AG04450 (cell line): ENCODE measurements around the gene LRRC57. TPM values are rescaled to one million over a fixed set of nuclear protein-coding genes. Genes with fewer than 3 reads are reported as not detected.

ENCODE experiments used
- CTCF ChIA-PET: fragments of 300-600, 350-600 bp; formaldehyde crosslinking; extraction: SDS; loops from one replicate; lab custom pipeline; 2022; ENCODE audit warnings: antibody characterized with exemption, inconsistent platforms; lab: Charles Lee
- POLR2A ChIA-PET: fragments of 350-600 bp; formaldehyde crosslinking; extraction: SDS; loops from one replicate; lab custom pipeline; 2021; ENCODE audit warnings: antibody characterized with exemption, inconsistent platforms; lab: Yijun Ruan, JAX
- DNase-seq: peaks from one replicate; pipeline ENCODE4 v3.0.0-alpha.2; 2011; ENCODE audit warnings: low read depth, low spot score
- H3K27ac ChIP-seq: one replicate; pipeline ENCODE4 v1.5.1; 2012; ENCODE audit warnings: low read depth, low read length, control low read depth
- H3K27me3 ChIP-seq: one replicate; pipeline ENCODE4 v1.6.0; 2012; ENCODE audit warnings: low read length; ENCODE audit not compliant: control insufficient read depth, insufficient read depth
- H3K4me3 ChIP-seq: 2 replicates; pipeline ENCODE4 v1.5.1; 2011; ENCODE audit warnings: mild to moderate bottlenecking, low read depth, low read length, control low read depth
- H3K9me3 ChIP-seq: 2 replicates; pipeline ENCODE4 v1.5.1; 2012; ENCODE audit warnings: low read length; ENCODE audit not compliant: control insufficient read depth, insufficient read depth
- polyA plus RNA-seq: library from polyadenylated mRNA; depleted of rRNA; stranded (reverse); fragments of >200 nt; gene quantifications from 2 replicates; pipeline ENCODE4 v1.2.3, GENCODE V29; 2011
- TF ChIP-seq, protein P1 (sequence below): IDR thresholded peaks from 2 replicates; pipeline ENCODE4 v1.5.1; 2011; ENCODE audit warnings: low read depth, low read length, control low read depth, inconsistent platforms

Gene LRRC57
- polyA plus RNA-seq, 1 experiment = 18.3 TPM

DNA sequence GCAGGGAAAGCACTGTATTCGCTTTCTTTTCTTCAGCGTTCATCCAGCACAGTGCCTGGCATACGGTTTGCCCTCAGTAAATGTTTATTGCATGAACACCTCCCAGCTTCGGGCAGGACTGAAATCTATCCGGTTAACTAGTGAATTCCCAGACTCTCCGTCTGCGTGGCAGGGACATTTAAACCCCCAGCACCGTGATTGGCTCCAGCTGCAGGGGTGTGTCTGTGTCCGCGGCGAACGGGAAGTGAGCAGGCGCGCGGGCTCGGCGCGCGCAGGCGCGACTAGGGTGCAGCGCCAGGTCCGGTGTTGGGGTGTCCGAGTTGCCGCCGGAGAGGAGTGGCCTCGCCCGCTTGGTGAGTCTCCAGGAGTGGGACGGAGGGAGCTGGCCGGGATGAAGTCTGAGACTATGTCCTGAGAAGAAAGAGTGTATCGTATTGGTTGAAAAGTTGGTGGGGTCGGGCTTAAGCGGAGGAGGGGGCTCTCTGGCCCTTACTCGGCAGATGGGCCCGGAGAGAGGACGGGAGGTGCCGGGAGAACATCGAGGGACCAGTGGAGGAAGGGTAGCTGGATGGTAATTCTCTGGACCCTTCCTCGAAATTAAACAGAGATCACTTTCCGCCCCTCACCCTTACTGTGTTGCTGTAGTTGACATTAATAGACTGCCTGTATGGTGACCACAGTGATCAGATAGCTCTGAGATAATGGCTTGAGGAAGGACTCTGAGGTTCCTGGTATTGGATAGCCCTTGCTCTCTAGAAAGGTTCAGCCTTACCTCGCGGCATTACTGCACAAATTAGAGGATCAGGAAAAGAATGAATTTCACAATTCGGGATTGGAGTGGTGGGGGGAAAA lies 53.0 kb downstream of the LRRC57 start, which contains the start of gene SNAP23:
Gene SNAP23, plus strand, starts transcription at position 274 of the 852 bp plus-strand sequence. CDS start 16,213 bp downstream, outside the sequence.
- POLR2A ChIA-PET = interaction anchor here (0.7 to 2.4 kb wide), 10 partner anchors 10 to 626 kb away, joined by 3 to 16 read pairs (median 5); partner anchors contain the start of genes GANC, HAUS2, LRRC57 and STARD9

DNA sequence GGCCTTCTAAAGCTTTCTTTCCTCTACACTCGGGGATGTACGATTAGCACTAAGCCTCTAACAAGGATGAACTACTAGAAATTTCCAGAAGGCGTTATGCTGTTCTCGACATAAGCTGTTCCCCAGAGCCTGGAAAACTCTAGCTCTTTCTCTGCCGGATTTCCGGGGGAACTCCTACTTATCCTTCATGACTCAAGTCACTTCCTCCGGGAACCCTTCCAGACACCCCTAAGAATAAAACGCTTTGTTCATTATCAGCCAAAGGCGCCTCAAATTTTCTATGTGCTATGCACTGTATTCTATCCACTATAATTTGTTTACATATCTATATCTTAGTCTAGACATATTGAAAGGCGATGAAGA lies 53.6 kb downstream of the LRRC57 start:
- ChIA-PET POLR2A (interaction anchor here (0.7 to 2.4 kb wide), 9 partner anchors 10 to 625 kb away, joined by 3 to 16 read pairs (median 5); partner anchors contain the start of genes GANC, HAUS2, LRRC57 and STARD9), CTCF (no interaction called here)
- TF ChIP-seq, protein P1, sequence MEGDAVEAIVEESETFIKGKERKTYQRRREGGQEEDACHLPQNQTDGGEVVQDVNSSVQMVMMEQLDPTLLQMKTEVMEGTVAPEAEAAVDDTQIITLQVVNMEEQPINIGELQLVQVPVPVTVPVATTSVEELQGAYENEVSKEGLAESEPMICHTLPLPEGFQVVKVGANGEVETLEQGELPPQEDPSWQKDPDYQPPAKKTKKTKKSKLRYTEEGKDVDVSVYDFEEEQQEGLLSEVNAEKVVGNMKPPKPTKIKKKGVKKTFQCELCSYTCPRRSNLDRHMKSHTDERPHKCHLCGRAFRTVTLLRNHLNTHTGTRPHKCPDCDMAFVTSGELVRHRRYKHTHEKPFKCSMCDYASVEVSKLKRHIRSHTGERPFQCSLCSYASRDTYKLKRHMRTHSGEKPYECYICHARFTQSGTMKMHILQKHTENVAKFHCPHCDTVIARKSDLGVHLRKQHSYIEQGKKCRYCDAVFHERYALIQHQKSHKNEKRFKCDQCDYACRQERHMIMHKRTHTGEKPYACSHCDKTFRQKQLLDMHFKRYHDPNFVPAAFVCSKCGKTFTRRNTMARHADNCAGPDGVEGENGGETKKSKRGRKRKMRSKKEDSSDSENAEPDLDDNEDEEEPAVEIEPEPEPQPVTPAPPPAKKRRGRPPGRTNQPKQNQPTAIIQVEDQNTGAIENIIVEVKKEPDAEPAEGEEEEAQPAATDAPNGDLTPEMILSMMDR = no peak
- no peak for DNase-seq
- no peaks in the 10 kb centered on the region; the same call in 1 of the 2 replicates for H3K9me3 ChIP-seq
- H3K27ac ChIP-seq = peak overlapping the region; percentile 91
- H3K4me3 ChIP-seq = peak overlapping the region; percentile 90
- no peaks in the 10 kb centered on the region for H3K27me3 ChIP-seq

More for the DNA sequence above, 53.0 kb downstream of the LRRC57 start, which contains the start of gene SNAP23:
- Histone ChIP-seq H3K27ac (peak within 1 kb of the TSS; percentile 91), H3K4me3 (peak within 1 kb of the TSS; percentile 90), H3K27me3 (no peaks in the 10 kb centered on the region), H3K9me3 (no peaks in the 10 kb centered on the region; the same call in 1 of the 2 replicates)
- CTCF ChIA-PET = no interaction called here
- DNase-seq = peak; percentile 91
- TF ChIP-seq, protein P1 = no peak

DNA sequence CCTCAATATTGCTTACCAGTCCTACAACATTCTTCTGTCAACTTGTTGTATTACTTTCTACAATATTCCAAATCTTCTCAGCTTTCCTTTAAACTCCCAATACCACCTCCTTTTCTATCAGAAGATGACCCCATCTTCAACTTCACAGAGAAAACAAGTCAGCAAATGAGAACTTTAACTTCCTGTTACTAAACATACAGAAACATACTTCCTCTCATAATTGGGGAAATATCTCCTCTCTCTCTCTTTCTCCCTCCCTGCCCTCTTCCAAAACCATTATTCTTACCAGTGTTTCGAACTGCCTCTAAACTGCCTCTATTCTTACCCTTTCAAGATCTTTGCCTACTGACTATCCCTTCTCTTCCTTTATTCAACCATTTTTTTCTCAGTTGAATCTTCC lies 54.9 kb downstream of the LRRC57 start:
- TF ChIP-seq, protein P1 = no peak
- H3K27me3 ChIP-seq = no peaks in the 10 kb centered on the region
- DNase-seq = no peak
- POLR2A ChIA-PET = interaction anchor here (0.6 kb wide), 1 partner anchor 223 kb away, joined by 3 read pairs; no protein-coding TSS in a partner anchor
- H3K9me3 ChIP-seq = no peaks in the 10 kb centered on the region; the same call in 1 of the 2 replicates
- no peak overlapping the region for H3K27ac ChIP-seq
- H3K4me3 ChIP-seq = no peak overlapping the region
- CTCF ChIA-PET = interaction anchor here (0.6 kb wide), 1 partner anchor 528 kb away, joined by 3 read pairs; no protein-coding TSS in a partner anchor

DNA sequence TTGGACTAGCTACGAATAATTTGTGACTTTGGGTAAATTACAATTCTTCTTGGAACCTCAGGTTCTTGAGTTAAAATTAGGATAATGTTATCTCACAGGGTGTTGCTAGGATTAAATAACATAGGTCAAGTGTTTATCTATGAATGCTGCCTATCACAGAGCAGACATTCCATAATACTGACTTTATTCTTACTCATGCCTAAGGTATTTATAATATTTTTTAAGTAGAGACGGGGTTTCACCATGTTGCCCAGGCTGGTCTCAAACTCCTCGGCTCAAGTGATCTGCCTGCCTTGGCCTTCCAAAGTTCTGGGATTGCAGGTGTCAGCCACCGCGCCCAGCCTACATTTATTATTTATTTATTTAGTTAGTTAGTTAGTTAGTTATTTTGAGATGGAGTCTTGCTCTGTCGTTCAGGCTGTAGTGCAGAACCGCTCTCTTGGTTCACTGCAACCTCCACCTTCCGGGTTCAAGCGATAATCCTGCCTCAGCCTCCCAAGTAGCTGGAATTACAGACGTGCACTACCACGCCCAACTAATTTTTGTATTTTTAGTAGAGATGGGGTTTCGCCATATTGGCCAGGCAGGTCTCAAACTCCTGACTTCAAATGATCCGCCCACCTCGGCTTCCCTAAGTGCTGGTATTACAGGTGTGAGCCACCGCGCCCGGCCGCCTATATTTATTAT lies 56.9 kb downstream of the LRRC57 start:
- H3K27ac ChIP-seq = peak overlapping the region; percentile 99
- peak; percentile 38 for DNase-seq
- H3K4me3 ChIP-seq = peak overlapping the region; percentile 77
- H3K27me3 ChIP-seq = no peaks in the 10 kb centered on the region
- CTCF ChIA-PET = interaction anchor here (0.6 to 1.6 kb wide), 2 partner anchors 14 to 159 kb away, joined by 3 to 6 read pairs; no protein-coding TSS in a partner anchor
- POLR2A ChIA-PET = interaction anchor here (0.5 to 2.0 kb wide), 6 partner anchors 8 to 218 kb away, joined by 3 to 8 read pairs (median 4); partner anchors contain the start of genes GANC, HAUS2, LRRC57 and TMEM87A
- no peaks in the 10 kb centered on the region; the same call in 1 of the 2 replicates for H3K9me3 ChIP-seq
- TF ChIP-seq, protein P1 = no peak
